Activated CD4-positive, alpha-beta memory T cell treated with anti-CD3 and anti-CD28 coated beads, Interleukin-2, amount 10 ng/mL, durations not matched to agents 7 days and 5 days (primary cell): ENCODE results near the gene CPSF7. TPM values are rescaled to one million over a fixed set of nuclear protein-coding genes. Genes with fewer than 3 reads are reported as not detected.
"Not testable (repeated sequence)": the region's sequence is repeated elsewhere in the genome, so short reads cannot be mapped to it uniquely, and the experiment has no call there.

Experiments used
- CTCF ChIA-PET: fragments of 350-600 bp; sonication (Branson Sonifier 250); formaldehyde crosslinking; loops from one replicate; lab custom pipeline; 2021; ENCODE audit warnings: antibody characterized with exemption, inconsistent platforms; lab: Charles Lee
- POLR2A ChIA-PET: fragments of 350-600 bp; sonication (Branson Sonifier 250); formaldehyde crosslinking; loops from one replicate; lab custom pipeline; 2021; ENCODE audit warnings: antibody characterized with exemption; lab: Charles Lee
- DNase-seq: peaks from one replicate; pipeline ENCODE4 v3.0.0-alpha.2; 2020
- H3K27ac Mint-ChIP-seq: one replicate; pipeline ENCODE4 v1.8.0; 2021; ENCODE audit warnings: mild to moderate bottlenecking, mixed read lengths
- H3K27me3 Mint-ChIP-seq: one replicate; pipeline ENCODE4 v1.8.0; 2021; ENCODE audit warnings: mixed read lengths
- H3K36me3 Mint-ChIP-seq: one replicate; pipeline ENCODE4 v1.8.0; 2021; ENCODE audit warnings: low read depth, mixed read lengths
- H3K4me1 Mint-ChIP-seq: one replicate; pipeline ENCODE4 v1.8.0; 2021; ENCODE audit warnings: mixed read lengths
- H3K4me3 Mint-ChIP-seq: one replicate; pipeline ENCODE4 v1.8.0; 2021; ENCODE audit warnings: mild to moderate bottlenecking, mixed read lengths
- H3K9me3 Mint-ChIP-seq: one replicate; pipeline ENCODE4 v1.8.0; 2021; ENCODE audit warnings: mixed read lengths
- total RNA-seq, 2 experiments: library from RNA; stranded (reverse); gene quantifications; one replicate each; pipeline ENCODE4 v1.2.3, GENCODE V29; 2021

The CPSF7 gene, protein sequence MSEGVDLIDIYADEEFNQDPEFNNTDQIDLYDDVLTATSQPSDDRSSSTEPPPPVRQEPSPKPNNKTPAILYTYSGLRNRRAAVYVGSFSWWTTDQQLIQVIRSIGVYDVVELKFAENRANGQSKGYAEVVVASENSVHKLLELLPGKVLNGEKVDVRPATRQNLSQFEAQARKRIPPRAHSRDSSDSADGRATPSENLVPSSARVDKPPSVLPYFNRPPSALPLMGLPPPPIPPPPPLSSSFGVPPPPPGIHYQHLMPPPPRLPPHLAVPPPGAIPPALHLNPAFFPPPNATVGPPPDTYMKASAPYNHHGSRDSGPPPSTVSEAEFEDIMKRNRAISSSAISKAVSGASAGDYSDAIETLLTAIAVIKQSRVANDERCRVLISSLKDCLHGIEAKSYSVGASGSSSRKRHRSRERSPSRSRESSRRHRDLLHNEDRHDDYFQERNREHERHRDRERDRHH
- total RNA-seq, result 10 to 100 TPM; 89.6 to 90.2 TPM

DNA sequence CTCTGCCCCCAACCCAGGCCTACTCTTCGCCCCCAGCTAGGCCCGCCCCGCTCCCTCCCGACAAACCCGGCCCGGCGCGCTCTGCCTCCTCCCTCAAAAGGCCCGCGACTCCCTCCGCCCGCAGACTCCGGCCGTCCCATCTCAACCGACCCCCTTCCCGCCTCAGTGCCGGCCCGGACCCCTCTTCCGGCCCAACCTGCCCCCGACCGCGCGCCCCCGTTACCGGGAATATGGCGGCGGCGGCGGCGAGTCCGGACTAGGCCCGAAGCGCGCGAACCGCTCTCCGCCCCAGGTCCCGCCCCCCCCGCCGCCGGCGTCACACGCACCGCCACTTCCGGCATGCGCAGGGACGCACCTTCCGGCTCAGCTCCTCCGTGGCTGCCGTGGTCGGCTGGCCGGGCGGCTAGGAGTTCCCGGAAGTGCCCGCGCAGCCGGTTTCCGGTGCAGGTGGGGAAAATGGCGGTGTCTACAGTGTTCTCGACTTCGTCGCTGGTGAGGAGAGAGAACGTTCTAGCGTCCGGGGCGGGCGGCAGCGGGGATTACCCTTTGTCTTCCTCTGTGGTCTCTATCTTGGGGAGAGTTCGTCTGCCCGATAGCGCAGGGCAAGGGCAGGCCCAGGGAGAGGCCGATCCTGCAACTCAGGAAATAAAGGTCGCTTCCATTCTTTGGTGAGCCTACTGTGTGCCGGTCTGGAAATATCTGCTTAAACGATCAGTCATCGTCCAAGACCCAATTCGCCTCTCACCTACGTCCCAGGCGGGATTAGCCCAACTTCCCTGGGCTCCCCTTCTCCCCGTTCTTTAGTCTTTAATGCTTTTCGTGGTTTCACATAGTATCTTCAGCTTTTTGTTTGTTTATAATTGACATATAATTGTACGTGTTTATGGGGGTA lies at the start of gene CPSF7, which contains the start of gene SDHAF2:
CPSF7 (minus strand) TSS at position 285 of the 892 bp plus-strand sequence. CDS start 740 bp downstream, outside the sequence.
SDHAF2 (plus strand) TSS at position 434 of the 892 bp plus-strand sequence; CDS start at position 457, 23 bp downstream.
- Mint-ChIP-seq H3K4me3 (peak within 1 kb of the TSS; percentile 99), H3K27me3 (no peaks in the 10 kb centered on the region), H3K4me1 (peaks cover 65% of the 10 kb centered on the region), H3K36me3 (peaks cover 55% of the 10 kb centered on the region), H3K27ac (peak within 1 kb of the TSS; percentile 99), H3K9me3 (no peaks in the 10 kb centered on the region)
- POLR2A ChIA-PET, result interaction anchor here (0.8 to 4.5 kb wide), 24 partner anchors 9 to 517 kb away, joined by 3 to 51 read pairs (median 5); partner anchors contain the start of genes CYB561A3, DDB1, LRRC10B and TKFC
- peak; percentile 98 for DNase-seq
- CTCF ChIA-PET, result interaction anchor here (0.6 to 2.9 kb wide), 9 partner anchors 9 to 388 kb away, joined by 3 to 22 read pairs (median 4); partner anchors contain the start of genes CYB561A3, TMEM138 and TMEM216

DNA sequence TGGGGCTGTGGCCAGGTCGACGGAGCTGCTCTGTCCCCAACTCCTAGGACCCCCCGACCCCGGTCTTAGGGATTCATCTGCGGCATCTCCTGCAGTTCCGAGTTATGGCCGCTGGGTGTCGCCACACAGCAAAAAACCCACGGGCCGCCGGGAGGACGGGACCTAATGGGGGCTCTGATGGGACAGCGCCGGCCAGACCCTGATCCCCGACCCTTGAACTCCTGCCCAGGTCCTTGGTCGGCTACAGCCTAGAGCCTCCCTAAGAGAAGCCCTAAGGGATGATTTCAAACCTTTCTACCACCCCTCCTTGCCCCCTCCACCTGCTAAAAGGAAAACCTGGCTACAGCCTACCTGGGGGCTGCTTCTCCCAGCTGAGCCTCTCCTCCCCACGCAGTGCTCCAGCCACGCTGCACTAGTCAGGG lies 48.0 kb upstream of the CPSF7 start:
- Mint-ChIP-seq H3K9me3 (no peaks in the 10 kb centered on the region), H3K27me3 (no peaks in the 10 kb centered on the region), H3K4me1 (peaks cover 3% of the 10 kb centered on the region), H3K4me3 (no peak overlapping the region), H3K27ac (no peak overlapping the region), H3K36me3 (peaks cover 6% of the 10 kb centered on the region)
- CTCF ChIA-PET, result interaction anchor here (0.7 to 5.5 kb wide), 13 partner anchors 8 to 255 kb away, joined by 3 to 52 read pairs (median 4); no protein-coding TSS in a partner anchor
- POLR2A ChIA-PET, result no interaction called here
- DNase-seq, result peak; percentile 51

DNA sequence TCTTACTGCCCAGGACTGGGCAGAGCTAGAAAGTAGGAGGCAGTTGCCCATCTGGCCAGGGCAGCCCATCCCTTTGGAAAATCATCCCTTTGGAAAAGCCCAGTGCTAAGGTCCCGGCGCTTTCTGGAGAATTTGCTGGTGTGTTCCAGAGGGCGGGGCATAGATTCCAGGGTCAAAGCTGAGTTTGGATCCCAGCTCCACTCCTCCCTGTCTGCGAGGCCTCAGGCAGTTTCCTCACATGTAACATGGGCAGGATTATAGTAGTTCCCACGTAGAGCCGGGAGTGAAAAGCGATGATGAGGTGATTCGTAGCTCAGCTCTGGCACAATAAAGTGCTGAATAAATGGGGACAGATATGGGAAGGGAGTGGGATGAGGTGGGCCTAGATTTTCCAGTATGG lies 47.4 kb upstream of the CPSF7 start:
- no peak overlapping the region for H3K4me3 Mint-ChIP-seq
- POLR2A ChIA-PET, result no interaction called here
- CTCF ChIA-PET, result interaction anchor here (0.7 to 3.1 kb wide), 8 partner anchors 8 to 256 kb away, joined by 3 to 15 read pairs (median 4); no protein-coding TSS in a partner anchor
- H3K27ac Mint-ChIP-seq, result no peak overlapping the region
- no peak for DNase-seq
- H3K4me1 Mint-ChIP-seq, result peaks cover 4% of the 10 kb centered on the region
- no peaks in the 10 kb centered on the region for H3K27me3 Mint-ChIP-seq
- no peaks in the 10 kb centered on the region for H3K9me3 Mint-ChIP-seq
- H3K36me3 Mint-ChIP-seq, result peaks cover 7% of the 10 kb centered on the region

DNA sequence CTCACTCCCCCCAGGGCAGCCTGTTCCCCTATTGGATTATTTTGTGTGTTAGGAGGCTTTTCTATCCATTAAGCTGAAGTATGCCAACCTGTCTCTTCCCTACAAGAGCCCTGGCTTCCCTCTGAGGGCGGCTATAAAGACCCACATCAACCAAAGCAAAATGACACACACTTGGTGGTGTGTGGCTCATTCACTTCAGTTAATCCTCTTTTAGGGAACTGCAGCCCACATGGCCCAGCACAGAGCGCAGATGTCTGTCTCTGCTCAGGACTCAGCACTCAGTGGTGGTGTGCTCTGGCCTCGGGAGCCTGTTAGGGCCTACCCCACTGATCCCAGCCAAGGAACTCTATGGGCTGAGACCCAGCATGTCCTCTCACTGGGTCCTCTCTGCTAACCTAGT lies 46.6 kb upstream of the CPSF7 start:
- no peak for DNase-seq
- H3K27me3 Mint-ChIP-seq, result no peaks in the 10 kb centered on the region
- CTCF ChIA-PET, result interaction anchor here (1.0 to 4.5 kb wide), 8 partner anchors 17 to 257 kb away, joined by 3 to 33 read pairs (median 5); no protein-coding TSS in a partner anchor
- peaks cover 4% of the 10 kb centered on the region for H3K4me1 Mint-ChIP-seq
- no peak overlapping the region for H3K4me3 Mint-ChIP-seq
- no peak overlapping the region for H3K27ac Mint-ChIP-seq
- no peaks in the 10 kb centered on the region for H3K9me3 Mint-ChIP-seq
- peaks cover 7% of the 10 kb centered on the region for H3K36me3 Mint-ChIP-seq
- POLR2A ChIA-PET, result no interaction called here

DNA sequence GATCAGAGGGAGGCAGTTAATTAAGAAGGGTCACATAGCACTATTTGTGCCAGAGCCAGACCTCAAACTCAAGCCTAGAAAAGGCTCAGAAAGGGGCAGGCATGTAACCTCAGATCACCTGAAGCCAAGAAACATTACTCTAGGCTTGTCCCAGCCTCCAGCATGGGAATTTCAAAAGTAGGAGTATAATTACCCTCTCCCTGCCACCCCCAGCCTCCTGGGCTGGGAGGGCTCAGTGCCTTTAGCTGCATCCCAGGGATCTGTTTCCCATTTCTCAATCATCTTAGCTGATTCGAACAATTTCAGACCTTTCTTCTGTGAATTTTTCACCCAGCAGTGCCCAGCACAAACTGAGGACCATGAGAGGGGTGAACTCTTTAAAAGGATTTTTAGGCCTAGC lies 45.7 kb upstream of the CPSF7 start:
- Mint-ChIP-seq H3K4me1 (peaks cover 4% of the 10 kb centered on the region), H3K27ac (no peak overlapping the region), H3K9me3 (no peaks in the 10 kb centered on the region), H3K27me3 (no peaks in the 10 kb centered on the region), H3K36me3 (peaks cover 12% of the 10 kb centered on the region), H3K4me3 (no peak overlapping the region)
- POLR2A ChIA-PET, result no interaction called here
- no peak for DNase-seq
- CTCF ChIA-PET, result interaction anchor here (1.0 to 4.5 kb wide), 5 partner anchors 18 to 163 kb away, joined by 3 to 33 read pairs (median 3); no protein-coding TSS in a partner anchor

DNA sequence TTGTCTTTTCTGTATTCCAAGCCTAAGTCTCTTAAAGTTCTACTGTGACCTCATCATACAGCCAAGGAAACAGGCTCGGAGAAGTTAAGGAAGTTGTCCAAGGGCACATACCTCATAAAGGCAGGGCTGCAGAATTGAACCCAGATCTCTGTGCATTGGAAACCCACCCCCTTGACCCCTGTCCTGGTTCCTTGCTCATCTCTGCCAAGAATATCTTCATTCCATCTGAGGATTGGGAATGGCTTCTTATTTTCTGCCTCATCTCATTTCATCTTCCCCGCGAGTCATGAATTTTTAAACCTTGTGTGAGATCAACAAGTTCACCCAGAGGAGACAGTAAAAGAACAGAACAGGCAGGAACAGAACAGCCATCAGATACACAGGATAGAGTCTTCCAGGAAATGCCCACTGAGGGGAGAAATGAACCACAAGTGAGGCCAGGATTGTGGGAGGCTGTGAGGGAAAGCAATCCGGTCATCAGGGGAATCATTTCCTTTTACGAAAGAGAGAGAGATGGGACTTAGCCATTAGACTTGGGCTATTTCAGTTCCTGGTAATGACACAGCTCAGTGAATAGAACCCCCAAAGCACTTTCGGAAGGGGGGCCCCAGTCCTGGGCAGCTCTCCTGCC lies 44.4 kb upstream of the CPSF7 start:
- Mint-ChIP-seq H3K4me3 (no peak overlapping the region), H3K27ac (no peak overlapping the region), H3K9me3 (no peaks in the 10 kb centered on the region), H3K36me3 (peaks cover 12% of the 10 kb centered on the region), H3K4me1 (peaks cover 4% of the 10 kb centered on the region), H3K27me3 (no peaks in the 10 kb centered on the region)
- ChIA-PET CTCF (interaction anchor here (1.1 to 4.5 kb wide), 5 partner anchors 43 to 164 kb away, joined by 3 to 33 read pairs (median 4); no protein-coding TSS in a partner anchor), POLR2A (no interaction called here)
- no peak for DNase-seq

DNA sequence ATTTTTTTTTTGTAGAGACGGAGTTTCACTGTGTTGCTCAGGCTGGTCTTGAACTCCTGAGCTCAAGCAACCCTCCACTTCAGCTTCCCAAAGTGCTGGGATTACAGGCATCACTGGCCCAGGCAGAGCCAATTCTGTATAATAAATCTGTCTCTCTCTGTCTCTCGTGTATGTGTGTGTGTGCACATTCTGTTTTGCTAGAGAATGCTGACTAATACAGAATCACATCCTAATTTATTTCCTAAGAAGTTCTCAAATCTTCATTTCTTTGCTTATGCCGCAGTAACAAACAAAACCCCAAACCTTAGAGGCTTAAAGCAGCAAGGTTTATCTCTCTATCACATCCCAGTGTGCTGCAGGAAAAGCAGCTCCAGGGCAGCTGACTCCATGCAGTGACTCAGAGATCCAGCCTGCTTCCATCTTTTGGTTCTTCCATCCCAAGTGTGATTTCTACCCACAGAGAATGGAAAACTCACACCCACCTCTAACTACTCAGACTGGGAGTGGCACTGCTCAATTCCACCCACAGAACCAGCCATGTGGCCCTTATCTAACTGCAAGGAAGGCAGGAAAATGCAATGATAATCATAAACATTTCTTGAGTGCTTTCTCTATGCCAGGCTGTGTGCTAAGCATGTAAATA lies 43.7 kb upstream of the CPSF7 start:
- Mint-ChIP-seq H3K27ac (no peak overlapping the region), H3K36me3 (peaks cover 14% of the 10 kb centered on the region), H3K9me3 (no peaks in the 10 kb centered on the region), H3K4me3 (no peak overlapping the region), H3K27me3 (no peaks in the 10 kb centered on the region), H3K4me1 (peaks cover 4% of the 10 kb centered on the region)
- POLR2A ChIA-PET, result no interaction called here
- CTCF ChIA-PET, result interaction anchor here (1.4 to 4.5 kb wide), 4 partner anchors 9 to 165 kb away, joined by 4 to 33 read pairs (median 6); no protein-coding TSS in a partner anchor
- DNase-seq, result no peak

DNA sequence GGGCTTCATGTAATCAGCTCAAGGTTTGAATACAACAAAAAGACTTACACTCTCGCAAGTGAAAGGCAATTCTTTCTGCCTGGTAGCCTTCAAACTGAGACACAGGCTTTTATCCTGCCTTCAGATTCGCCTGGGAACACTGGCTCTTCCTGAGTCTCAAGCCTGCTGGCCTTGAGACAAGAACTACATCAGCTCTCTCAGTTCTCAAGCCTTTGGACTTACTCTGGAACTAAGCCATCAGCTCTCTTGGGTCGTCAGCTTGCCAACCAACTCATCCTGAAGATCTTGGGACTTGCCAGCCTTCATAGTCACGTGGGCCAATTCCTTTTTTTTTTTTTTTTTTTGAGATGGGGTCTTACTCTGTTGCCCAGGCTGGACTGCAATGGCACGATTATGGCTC lies 43.1 kb upstream of the CPSF7 start:
- DNase-seq, result no peak
- POLR2A ChIA-PET, result no interaction called here
- CTCF ChIA-PET, result interaction anchor here (1.4 to 4.5 kb wide), 4 partner anchors 10 to 166 kb away, joined by 4 to 33 read pairs (median 6); no protein-coding TSS in a partner anchor
- H3K27me3 Mint-ChIP-seq, result no peaks in the 10 kb centered on the region
- no peak overlapping the region for H3K4me3 Mint-ChIP-seq
- H3K9me3 Mint-ChIP-seq, result no peaks in the 10 kb centered on the region
- peaks cover 16% of the 10 kb centered on the region for H3K36me3 Mint-ChIP-seq
- H3K4me1 Mint-ChIP-seq, result peaks cover 1% of the 10 kb centered on the region
- H3K27ac Mint-ChIP-seq, result no peak overlapping the region

DNA sequence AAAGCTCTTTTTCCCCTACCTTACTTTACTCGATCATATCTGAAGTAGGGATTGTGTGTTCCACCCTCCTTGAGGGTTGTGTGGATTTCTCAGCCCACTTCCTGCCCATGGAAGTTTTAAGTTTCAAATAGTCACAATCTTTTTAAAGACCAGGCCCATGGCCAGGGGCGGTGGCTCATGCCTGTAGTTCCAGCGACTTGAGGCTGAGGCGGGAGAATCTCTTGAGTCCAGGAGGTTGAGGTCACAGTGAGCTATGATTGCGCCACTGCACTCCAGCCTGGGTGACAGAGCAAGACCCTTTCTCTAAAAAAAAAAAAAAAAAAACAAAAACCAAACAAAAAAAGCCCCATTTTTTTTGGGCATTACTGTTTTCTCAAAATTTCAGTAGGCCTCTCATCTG lies 42.5 kb upstream of the CPSF7 start:
- ChIA-PET CTCF (interaction anchor here (1.6 to 4.5 kb wide), 3 partner anchors 11 to 166 kb away, joined by 6 to 33 read pairs (median 7); no protein-coding TSS in a partner anchor), POLR2A (no interaction called here)
- Mint-ChIP-seq H3K27ac (no peak overlapping the region), H3K27me3 (no peaks in the 10 kb centered on the region), H3K4me3 (no peak overlapping the region), H3K9me3 (no peaks in the 10 kb centered on the region), H3K4me1 (peaks cover 1% of the 10 kb centered on the region), H3K36me3 (peaks cover 20% of the 10 kb centered on the region)
- no peak for DNase-seq

DNA sequence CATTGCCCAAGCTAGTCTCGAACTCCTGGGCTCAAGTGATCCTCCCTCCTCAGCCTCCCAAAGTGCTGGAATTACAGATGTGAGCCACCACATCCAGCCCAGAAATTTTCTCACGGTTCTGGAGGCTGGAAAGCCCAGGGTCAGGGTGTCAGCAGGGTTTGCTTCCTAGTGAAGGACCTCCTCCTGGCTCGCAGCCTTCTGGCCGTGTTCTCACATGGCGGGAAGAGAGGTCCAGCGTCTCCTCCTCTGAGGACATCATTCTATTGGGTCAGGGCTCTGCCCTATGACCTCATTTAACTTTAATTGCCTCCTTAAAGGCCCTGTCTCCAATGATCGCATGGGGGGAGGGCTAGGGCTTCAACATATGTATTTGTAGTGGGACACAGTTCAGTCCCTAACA lies 38.2 kb upstream of the CPSF7 start:
- Mint-ChIP-seq H3K36me3 (peaks cover 29% of the 10 kb centered on the region), H3K27ac (no peak overlapping the region), H3K27me3 (no peaks in the 10 kb centered on the region), H3K4me3 (no peak overlapping the region), H3K4me1 (peaks cover 1% of the 10 kb centered on the region), H3K9me3 (no peaks in the 10 kb centered on the region)
- no peak for DNase-seq
- POLR2A ChIA-PET, result no interaction called here
- CTCF ChIA-PET, result interaction anchor here (0.5 to 1.6 kb wide), 3 partner anchors 10 to 49 kb away, joined by 3 to 4 read pairs (median 3); no protein-coding TSS in a partner anchor

DNA sequence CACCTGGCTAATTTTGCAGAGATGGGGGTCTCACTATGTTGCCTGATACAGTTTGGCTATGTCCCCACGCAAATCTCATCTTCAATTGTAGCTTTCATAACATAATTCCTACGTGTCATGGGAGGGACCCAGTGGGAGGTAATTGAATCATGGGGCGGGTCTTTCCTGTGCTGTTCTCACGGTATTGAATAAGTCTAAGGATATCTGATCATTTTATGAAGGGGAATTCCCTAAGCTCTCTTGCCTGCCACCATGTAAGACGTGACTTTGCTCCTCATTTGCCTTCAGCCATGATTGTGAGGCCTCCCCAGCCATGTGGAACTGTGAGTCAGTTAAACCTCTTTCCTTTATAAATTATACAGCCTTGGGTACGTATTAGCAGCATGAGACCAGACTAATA lies 37.8 kb upstream of the CPSF7 start:
- H3K27ac Mint-ChIP-seq, H3K9me3 Mint-ChIP-seq, H3K27me3 Mint-ChIP-seq, H3K4me3 Mint-ChIP-seq, DNase-seq, POLR2A ChIA-PET, H3K4me1 Mint-ChIP-seq: not testable (repeated sequence)
- CTCF ChIA-PET, result interaction anchor here (0.5 to 1.6 kb wide), 3 partner anchors 9 to 49 kb away, joined by 3 to 4 read pairs (median 3); no protein-coding TSS in a partner anchor
- H3K36me3 Mint-ChIP-seq, result peaks cover 25% of the 10 kb centered on the region
